Measurements from ENCODE around the gene TULP4.

GRCh38 chr6:158388727-158389126, 76.5 kb downstream of the TULP4 start:
- TF ChIP-seq CTCF (conservative IDR thresholded peaks at IDR 0.05 in 1 of 2, IDR thresholded peaks at IDR 0.05 in 1 of 2; ENCODE audit: extremely low read depth in 1 of 2, insufficient read depth in 1 of 2, low read depth in 1 of 2, low read length in 2 of 2) (no peak), EZH2 (IDR thresholded peaks at IDR 0.05; ENCODE audit: borderline replicate concordance, low read length) (no peak)
